GM12874 (cell line): ENCODE results near the gene MAP3K6.

Experiments
- TF ChIP-seq, protein P1 (sequence below): IDR thresholded peaks from 2 replicates; pipeline ENCODE4 v1.5.1; 2011; ENCODE audit warnings: low read depth, mild to moderate bottlenecking, control low read depth, low read length, moderate library complexity; ENCODE audit not compliant: insufficient read depth

The MAP3K6 gene

DNA sequence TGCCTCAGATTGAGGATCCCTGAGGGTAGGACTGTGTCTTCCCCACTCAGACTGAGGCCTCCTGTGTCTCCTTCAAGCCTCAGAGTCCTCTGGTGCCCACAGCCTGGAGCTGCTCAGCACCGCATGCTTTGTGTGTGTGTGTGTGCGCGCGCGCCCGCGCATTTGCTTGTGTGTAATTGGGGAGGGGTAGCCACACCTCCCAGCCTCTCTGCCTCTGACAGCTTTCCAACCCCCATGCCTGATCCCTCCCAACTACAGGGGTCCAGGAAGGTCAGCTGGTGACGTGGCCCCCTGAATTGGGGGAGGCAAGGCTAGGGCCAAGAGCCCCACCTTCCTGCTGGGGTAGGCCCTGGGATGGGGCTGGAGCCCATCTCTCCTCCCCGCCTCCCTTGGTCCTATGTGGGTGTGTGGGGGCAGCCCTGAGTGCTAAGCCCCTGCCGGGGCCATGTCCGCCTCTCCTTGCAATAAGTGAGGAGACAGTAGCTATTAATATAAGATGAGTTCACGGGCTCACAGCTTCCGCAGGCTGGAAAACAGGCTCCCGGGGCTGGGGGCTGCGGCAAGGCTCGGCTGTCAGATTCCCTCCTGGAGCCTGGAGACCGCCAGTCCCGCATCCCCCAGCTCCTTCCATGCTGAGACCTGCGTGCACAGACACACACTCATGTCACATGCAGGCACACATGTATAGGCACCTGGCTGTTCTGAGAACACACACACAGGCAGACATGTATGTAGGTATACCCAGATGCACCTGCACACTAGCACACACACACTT lies 32.7 kb upstream of the MAP3K6 start:
- TF ChIP-seq, protein P1, sequence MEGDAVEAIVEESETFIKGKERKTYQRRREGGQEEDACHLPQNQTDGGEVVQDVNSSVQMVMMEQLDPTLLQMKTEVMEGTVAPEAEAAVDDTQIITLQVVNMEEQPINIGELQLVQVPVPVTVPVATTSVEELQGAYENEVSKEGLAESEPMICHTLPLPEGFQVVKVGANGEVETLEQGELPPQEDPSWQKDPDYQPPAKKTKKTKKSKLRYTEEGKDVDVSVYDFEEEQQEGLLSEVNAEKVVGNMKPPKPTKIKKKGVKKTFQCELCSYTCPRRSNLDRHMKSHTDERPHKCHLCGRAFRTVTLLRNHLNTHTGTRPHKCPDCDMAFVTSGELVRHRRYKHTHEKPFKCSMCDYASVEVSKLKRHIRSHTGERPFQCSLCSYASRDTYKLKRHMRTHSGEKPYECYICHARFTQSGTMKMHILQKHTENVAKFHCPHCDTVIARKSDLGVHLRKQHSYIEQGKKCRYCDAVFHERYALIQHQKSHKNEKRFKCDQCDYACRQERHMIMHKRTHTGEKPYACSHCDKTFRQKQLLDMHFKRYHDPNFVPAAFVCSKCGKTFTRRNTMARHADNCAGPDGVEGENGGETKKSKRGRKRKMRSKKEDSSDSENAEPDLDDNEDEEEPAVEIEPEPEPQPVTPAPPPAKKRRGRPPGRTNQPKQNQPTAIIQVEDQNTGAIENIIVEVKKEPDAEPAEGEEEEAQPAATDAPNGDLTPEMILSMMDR, result no peak

DNA sequence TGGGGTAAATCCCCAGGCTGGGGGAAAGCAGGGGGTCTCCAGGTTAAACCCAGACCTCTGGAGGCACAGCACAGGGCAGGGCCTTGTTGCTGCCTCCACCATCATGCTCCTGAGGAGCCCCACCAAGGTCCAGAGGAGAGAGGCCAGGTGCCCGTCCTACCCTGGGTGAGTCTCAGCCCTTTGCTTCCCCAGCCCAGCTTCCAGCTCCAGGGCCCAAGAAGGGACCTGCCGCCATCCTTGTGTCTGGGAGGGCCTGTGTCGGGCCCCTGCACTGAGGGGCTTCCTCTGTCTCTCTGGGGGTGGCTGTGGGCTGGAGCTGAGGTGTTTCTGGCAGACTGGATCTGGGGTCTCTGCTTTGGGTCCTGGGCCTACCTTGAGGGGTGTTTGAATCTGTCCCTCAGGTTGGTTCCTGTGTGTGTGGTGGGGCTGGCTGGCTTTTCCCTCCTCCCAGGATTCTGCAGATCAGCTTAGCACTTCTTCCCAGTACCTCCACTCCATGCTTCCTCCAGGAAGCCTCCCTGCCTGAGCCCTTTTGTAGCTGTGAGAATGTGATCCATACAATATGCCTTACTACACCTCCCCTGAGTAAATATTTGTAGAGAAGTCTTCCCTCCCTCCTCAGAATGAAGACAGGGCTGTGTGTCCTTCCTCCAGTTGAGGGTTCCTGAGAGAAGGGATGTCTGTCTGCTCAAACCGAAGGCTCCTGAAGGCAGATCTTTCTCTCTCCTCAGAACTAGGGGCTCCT lies 31.8 kb upstream of the MAP3K6 start:
- TF ChIP-seq, protein P1, result no peak

DNA sequence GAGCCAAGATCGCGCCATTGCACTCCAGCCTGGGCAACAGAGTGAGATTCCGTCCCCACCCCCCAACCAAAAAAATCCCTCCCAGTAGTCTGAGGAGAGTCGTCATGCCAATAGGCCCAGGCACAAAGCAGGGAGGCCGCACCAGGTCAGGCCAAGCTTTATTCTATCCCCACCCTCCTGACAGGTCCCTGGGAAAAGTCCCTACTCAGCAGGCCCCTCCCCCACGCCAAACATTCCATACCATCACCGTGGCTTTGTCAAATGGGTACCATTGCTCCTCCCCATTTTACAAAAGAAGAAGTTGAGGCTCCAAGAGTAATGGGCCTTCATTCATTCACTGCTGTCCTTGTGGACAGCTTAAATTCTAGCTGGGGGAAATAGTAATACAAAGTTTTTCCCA lies 31.0 kb upstream of the MAP3K6 start:
- TF ChIP-seq, protein P1, result no peak

- TF ChIP-seq, protein P1, result no peak
These were observed 30.3 kb upstream of the MAP3K6 start for GRCh38 chr1:27397110-27397509.

GRCh38 chr1:27395441-27396195 lies 28.9 kb upstream of the MAP3K6 start:
- TF ChIP-seq, protein P1, result peak; percentile 91

- TF ChIP-seq, protein P1, result no peak
These were observed 28.2 kb upstream of the MAP3K6 start for GRCh38 chr1:27394925-27395324.

GRCh38 chr1:27394282-27394658 lies 27.5 kb upstream of the MAP3K6 start:
- TF ChIP-seq, protein P1, result no peak
